GM23338 (cell line): ENCODE results near the gene NUP42.

ENCODE experiments used
- CREB1 ChIP-seq: fragments of 250-450 bp; sonication (Bioruptor Pico); IDR thresholded peaks from 2 replicates; pipeline ENCODE4 v1.5.0; 2020; ENCODE audit warnings: low read depth, mild to moderate bottlenecking, moderate library complexity
- CTCF ChIP-seq, 2 experiments: fragments of 200-600 bp in 1 of 2; sonication (generic) in 1 of 2; conservative IDR thresholded peaks; 2 replicates each; pipeline versions ENCODE4 v1.5.1 to v1.6.1; 2016 to 2017; ENCODE audit warnings: antibody characterized with exemption in 2 of 2, low read depth in 2 of 2, mild to moderate bottlenecking in 2 of 2, moderate library complexity in 1 of 2
- EZH2 ChIP-seq: fragments of 200-600 bp; sonication (generic); IDR thresholded peaks from one replicate; pipeline ENCODE4 v1.8.0; 2017; ENCODE audit warnings: antibody characterized with exemption, mild to moderate bottlenecking, low read depth; ENCODE audit not compliant: unreplicated experiment
- EZH2phosphoT487 ChIP-seq: fragments of 200-600 bp; sonication (generic); IDR thresholded peaks from one replicate; pipeline ENCODE4 v1.8.1; 2018; ENCODE audit warnings: antibody characterized with exemption; ENCODE audit not compliant: unreplicated experiment
- POLR2AphosphoS5 ChIP-seq: IDR thresholded peaks from 2 replicates; pipeline ENCODE4 v1.6.1; 2016; ENCODE audit warnings: antibody characterized with exemption, low read depth
- REST ChIP-seq: IDR thresholded peaks from one replicate; pipeline ENCODE4 v1.6.1; 2018; ENCODE audit warnings: antibody characterized with exemption; ENCODE audit not compliant: unreplicated experiment
- ZNF462 ChIP-seq: fragments of 250-450 bp; sonication (Bioruptor Pico); IDR thresholded peaks from 2 replicates; pipeline ENCODE4 v1.5.0; 2020; ENCODE audit warnings: mild to moderate bottlenecking, moderate library complexity

- TF ChIP-seq EZH2phosphoT487: no peak
- no peak for TF ChIP-seq CTCF (conservative IDR thresholded peaks at IDR 0.05; ENCODE audit: low read depth in 2 of 2)
- TF ChIP-seq EZH2: no peak
- TF ChIP-seq POLR2AphosphoS5: no peak
- no peak for TF ChIP-seq REST
- TF ChIP-seq CREB1 (CRISPR knock-in tag): no peak
- TF ChIP-seq ZNF462 (CRISPR knock-in tag): no peak
Observed at GRCh38 chr7:23184291-23184690, 2.4 kb downstream of the NUP42 start.
